HG02840 (cell line): ENCODE data around the gene ZC3H4.
"Not testable (repeated sequence)": the region's sequence is repeated elsewhere in the genome, so short reads cannot be mapped to it uniquely, and the experiment has no call there.

Experiments used
- ATAC-seq: cut with Tn5 transposase; IDR thresholded peaks from one replicate; pipeline ENCODE4 v1.9.1; 2021; ENCODE audit warnings: mild to moderate bottlenecking, moderate library complexity, moderate number of reproducible peaks; ENCODE audit not compliant: unreplicated experiment, low FRiP score

ZC3H4 gene

DNA sequence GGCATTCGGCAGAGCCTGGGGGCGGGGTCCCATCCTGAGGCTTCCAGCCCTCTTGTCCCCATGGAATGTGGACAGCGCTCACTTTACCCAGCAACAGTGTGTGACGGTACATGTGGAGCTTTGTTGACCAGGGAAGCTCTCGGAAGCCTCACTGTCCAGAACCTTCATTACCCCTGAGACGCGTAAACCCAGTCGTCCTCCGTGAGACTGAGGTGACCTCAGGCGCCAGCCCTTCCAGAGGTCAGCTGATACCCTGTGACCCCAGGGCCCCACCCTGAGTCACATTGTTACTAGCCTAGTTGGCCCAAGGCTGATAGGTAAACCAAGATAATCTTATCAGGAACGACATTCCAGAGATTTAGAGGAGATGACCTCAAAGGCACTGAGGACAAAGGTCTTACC, 55.0 kb downstream of the ZC3H4 start:
- ATAC-seq: no peak

DNA sequence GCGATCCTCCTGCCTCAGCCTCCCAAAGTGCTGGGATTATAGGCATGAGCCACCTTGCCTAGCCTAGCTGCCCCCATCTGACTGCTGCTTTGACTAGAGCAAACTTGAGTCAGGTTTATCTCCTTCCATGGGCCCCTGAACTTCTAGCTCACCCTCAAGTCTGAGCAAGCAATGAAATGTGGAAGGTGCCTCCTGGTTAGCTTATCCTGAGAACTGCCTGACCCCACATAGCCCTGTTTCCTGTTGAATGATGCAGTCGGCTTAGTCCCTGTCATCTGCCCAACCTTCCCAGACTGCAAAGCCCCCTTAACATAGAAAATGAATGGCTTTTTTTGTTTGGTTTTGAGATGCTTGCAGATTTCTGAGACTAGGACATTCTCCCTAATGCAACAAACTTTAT, 56.2 kb downstream of the ZC3H4 start:
- ATAC-seq: no peak

DNA sequence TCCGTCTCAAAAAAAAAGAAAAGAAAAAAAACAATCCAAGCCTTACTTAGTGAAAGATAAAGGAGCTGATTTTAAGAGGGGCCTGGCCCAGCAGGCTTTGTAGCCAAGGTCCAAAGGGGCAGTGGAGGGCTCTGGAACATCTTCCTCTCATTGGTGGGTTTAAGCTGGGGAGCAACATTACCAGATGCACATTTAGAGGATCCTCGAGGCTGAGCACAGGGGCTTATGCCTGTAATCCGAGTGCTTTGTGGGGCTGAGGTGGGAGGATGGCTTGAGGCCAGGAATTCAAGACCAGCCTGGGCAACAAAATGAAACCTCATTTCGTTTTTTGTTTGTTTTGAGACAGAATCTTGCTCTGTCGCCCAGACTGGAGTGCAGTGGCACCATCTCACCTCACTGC, 57.2 kb downstream of the ZC3H4 start:
- ATAC-seq: no peak

DNA sequence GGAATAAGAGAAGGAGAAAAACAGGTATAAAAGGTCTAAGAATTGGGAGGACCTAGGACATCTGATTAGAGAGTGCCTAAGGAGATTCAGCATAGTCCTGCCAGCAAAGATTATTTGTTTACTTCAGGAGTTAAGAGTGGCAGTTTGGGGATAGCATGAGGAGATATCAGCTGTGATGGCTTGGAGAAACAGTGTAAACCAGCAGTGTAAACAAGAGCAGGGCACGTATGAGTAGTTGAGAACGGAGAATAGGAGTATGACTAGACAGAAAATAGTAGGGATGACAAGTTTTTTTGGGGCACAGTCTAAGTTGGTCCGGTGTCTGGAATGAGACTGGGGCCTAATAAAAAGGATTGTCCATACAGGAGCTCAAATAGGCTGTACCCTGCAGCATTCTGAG, 63.0 kb downstream of the ZC3H4 start:
- ATAC-seq: not testable (repeated sequence)

DNA sequence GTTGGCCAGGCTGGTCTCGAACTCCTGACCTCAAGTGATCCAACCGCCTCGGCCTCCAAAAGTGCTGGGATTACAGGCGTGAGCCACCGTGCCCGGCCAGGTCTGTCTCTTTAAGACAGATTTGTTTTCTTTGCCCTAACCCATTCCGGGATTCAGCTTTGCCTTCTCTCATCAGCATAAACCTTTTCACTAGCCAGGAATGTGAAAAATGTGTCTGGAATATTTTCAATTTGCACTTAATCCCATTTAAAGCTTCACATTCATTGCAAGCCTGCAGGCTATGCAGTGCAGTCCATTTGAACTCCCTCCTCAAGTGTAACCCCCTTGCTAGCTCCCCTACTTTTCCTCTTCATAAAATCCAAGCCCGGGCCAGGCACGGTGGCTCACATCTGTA, 64.3 kb downstream of the ZC3H4 start:
- ATAC-seq: no peak

DNA sequence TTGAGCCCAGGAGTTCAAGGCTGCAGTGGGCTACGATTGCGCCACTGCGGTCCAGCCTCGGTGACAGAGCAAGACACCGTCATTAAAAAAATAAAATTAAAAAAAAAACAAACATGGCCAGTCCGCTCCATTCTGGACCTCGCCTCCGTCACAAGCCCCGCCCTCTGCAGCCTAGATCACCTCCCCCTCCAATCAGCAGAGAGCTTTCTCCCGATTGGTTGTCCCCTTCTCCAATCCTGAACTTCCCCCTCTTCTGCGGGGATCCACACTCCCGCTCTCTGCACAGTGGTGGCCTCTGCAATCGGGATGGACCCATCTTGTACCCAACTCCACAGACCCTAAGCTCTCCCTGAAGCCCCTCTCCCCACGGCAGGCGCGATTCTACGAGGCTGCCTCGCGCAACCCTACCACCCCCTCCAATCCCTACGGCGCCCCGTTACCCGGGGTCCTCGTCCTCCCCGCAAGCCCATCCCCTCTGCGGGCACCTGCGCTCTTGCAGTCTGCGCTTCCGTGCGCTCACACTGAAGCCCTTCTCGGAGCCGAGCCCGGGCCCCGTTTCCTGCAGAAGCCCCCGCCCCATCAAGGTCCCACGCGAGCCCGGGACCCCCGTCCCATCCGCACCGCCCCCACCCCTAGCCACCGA, 65.7 kb downstream of the ZC3H4 start:
- ATAC-seq: peak; percentile 36

DNA sequence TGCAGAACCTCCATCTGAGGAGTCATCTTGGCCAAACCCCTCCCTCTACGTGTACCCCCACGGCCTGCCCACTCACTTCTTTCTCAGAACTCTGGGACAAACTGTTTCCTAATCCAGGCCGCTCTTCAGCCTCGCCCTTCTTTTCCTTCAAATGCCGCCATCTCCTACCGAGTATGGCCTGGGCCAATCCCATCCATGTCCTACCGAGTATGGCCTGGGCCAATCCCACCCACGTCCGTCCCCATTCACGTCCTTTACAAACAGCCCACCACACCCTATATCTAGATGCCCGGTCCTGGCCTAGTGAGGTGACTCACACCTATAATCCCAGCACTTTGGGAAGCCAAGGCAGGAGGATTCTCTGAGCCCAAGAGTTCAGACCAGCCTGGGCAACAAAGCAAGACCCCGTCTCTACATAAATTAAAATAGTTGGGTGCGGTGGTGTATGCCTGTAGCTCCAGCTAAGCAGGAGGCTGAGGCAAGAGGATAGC, 66.3 kb downstream of the ZC3H4 start:
- no peak for ATAC-seq

DNA sequence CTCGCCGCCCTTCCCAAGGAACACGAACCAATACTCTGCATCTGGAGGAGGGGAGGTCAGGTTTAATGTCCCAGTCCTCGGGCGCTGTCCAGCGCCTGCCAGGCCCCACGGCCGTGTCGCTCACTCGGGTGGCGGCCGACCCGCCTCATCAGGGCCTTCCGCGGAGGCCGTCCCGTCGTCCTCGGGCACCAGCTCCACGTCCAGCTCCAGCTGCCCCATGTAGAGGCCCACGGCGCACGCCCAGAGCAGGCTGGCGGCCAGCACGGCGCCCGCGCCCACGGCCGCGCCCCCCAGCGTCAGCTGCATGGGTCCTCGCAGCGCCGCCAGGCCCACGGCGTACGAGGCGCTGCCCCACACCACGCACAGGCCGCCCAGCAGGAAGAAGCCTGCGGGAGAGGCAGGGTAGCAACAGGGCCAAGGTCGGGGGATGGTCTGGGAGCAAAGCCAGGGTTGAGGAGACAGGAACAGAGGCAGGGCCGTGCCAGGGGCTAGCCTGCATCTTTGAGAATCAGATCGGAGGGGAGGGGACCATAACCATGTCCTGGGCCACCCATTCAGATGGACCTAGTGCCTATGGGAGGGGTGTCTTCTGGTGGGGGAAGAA, 67.6 kb downstream of the ZC3H4 start:
- no peak for ATAC-seq

DNA sequence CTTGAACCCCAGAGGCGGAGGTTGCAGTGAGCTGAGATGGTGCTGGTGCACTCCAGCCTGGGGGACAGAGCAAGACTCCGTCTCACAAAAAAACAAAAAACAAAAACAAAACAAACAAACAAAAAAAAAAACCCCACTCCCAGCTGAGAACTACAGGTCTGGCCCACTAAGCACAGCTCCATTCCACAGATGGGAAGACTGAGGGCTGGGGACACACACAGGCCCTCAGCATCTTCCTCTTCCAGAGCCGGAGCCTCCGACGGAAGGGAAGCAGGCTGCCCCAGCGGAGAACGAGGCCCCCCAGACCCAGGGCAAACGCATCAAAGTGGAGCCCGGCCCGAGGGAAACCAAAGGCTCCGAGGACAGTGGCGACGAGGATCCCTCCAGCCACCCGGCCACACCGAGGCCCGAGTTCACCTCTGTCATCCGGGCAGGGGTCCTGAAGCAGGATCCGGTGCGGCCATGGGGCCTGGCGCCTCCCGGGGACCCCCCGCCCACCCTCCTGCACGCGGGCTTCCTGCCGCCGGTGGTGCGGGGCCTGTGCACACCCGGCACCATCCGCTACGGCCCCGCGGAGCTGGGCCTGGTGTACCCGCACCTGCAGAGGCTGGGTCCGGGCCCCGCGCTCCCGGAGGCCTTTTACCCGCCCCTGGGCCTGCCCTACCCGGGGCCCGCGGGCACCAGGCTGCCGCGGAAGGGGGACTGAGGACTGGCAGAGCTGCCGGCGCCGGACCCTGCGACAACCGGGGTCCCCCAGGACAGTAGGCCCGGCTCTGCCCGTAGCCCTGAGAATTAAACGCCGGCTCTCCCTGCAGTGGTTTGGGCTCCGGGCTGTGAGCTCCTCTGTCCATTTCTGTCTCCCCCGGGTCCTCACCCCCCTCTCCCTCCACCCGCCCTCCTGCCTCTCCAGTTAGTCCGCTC, 68.4 kb downstream of the ZC3H4 start:
- ATAC-seq: no peak

DNA sequence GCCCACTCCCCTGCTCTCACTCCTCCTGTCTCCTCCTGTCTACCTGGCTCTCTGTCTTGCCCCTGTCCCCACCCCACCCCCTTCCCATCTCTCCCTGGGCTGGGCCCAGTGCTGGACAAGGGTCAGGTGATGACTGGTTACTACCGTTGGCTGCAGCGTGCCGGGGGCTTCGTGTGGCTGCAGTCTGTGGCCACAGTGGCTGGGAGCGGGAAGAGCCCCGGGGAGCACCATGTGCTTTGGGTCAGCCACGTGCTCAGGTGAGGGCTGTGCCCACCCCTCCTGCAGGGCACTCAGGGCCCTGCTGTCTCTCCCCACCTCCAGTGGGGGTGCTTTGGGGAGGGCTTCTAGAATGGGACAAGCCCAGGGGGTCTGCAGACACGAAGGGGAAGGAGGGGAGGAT, 72.7 kb downstream of the ZC3H4 start:
- no peak for ATAC-seq

DNA sequence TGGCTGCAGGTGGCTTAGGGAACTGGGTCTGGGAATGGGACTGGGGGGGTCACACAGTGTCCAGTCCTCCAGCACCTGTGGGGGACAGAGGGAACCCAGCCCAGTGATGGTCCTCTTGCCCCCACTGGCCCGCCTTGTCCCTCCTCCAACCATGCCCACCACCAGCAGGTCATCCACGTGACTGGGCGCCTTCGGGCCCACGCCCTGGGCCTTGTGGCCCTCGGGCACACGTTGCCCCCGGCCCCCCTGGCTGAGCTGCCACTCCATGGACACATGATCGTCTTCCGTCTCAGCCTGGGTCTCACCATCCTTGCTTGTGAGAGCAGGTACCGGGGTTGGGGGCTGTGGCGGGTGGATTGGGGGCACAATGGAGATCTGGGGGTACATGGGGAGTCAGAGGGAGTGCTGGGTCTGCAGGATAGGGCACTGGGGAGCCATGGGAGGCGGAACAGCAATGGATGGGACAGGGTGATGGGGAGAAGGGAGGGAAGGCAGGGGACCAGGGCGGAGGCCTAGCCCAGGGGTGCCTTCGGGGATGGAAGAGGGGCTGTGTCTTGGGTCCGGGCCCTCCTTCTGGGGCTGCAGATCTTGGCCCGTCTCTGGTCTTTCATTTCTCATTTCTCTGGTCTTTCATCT, 74.2 kb downstream of the ZC3H4 start:
- no peak for ATAC-seq

DNA sequence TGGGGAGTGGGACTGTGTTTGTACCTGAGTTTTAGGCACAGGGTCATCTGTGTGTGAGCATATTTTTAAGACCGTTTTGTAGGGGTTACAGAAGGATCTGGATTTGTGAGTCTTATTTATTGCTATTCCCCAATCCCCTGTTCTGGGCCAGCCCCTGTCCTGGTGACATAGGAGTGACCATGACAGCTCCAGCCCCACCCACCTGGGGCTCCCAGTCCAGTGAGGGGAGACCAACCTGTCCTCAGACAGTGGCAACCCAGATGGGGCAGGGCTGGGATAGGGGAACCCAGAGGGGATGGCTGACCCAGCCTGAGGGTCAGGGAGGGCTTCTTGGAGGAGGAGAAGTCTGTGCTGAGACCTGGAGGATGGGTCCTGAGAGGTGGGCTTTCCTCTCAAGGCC, 75.8 kb downstream of the ZC3H4 start:
- ATAC-seq: no peak

DNA sequence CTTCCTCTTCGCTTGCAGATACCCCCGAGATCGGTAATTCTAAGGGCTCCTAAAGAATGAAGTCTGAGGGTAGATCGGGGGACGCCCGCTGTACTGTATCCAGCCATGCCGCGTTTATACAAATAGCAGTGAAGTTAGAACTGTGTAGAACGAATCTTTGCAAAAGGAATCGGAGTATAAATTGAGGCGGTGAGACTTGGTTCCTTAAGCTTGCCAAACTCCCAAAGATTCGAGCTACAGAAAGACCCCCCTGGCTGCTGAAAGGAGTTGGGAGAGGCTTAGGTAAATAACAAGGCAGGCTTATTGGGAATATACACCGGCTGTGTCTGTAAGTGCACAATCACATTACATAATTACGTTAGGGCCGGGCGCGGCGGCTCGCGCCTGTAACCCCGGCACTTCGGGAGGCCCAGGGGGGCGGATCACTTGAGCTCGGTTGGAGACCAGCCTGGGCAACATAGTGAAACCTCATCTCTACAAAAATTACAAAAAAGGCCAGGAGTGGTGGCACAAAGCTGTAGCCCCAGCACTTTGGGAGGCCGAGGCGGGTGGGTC, 77.4 kb downstream of the ZC3H4 start:
- peak; percentile 22 for ATAC-seq

DNA sequence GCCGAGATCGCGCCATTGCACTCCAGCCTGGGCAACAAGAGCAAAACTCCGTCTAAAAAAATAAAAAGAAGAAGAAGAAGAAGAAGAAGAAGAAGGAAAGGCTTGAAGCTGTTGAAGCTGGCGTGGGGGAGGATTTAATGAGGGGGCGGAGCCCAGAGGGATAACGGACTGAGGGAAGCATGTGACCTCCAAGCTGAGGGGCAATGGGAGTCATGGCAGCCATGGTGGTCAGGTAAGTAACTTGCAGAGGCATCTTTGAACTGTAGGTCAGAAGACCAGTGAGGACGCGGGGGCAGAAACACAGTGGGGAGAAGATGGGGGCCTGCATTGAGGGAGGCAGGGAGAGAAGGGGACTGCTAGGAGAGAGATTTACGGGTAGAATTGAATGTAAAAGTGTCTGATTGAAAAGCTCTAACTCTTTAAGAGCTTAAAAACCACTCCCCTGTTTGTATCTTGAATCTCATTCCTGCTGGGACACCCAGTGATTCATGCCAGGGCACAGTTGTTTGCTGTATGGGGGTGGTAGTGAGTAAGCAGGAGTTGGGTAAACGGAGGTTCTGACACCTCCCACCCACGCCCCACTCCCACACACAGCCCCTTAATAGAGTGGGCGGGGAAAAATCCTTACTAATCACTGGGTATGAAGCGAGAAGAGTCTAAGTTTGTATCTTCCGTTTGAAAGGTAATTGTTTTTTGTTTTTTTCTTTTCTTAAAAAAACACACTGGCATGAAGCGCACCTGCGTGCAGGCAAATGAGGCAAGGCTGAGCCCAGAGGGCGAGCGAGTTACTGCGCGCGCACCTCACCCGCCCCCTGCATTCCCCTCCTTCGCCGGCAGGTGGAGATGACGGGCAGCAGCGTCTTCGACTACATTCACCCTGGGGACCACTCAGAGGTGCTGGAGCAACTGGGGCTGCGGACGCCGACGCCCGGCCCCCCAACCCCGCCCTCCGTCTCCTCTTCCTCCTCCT, 78.2 kb downstream of the ZC3H4 start:
- peak; percentile 92 for ATAC-seq

DNA sequence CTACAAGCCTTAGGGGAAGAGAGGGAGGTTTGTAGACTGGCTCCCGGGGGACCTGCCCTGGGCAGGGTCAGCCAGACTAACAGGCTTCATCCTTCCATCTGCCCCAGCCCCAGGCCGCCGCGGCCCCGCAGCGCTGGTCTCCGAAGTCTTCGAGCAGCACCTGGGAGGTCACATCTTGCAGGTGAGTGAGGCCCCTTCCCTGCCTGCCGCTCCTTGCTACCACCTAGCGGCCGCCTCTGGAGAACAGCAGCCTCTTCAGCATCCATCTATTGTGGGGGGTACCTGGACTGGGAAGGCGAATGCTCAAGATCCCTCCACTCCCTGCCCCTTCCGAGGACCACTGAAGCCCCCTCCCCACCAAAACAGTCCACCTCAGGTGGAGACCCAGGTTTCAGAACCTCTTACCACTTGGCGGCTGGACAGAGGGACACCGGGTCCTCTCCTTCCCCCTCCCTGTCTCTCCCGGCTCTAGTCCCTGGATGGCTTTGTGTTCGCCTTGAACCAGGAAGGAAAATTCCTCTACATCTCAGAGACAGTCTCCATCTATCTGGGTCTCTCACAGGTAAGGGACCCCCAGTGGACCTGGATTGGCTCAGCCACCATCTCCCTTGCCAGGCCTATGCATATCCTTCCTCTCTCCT, 81.3 kb downstream of the ZC3H4 start:
- ATAC-seq: no peak

DNA sequence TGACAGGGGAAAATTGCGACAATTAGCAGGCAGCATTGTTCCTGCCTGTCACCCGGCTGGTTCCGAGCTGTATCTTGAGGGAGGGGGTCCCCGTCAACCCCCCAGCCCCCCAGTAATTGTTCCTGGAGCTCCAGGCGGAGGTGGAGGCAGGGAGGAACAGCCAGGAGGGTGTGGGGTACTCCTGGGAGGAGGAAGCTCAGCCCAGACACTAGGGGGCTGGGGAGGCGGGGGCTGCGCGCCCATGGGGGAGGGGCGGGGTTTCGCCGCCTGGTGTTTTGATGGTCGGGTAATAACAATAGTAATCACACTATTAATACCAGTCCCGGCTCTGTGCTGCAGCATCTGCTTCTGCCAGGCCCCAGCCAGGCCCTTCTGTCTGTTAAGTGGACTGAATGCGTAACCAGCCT, 85.4 kb downstream of the ZC3H4 start:
- no peak for ATAC-seq

DNA sequence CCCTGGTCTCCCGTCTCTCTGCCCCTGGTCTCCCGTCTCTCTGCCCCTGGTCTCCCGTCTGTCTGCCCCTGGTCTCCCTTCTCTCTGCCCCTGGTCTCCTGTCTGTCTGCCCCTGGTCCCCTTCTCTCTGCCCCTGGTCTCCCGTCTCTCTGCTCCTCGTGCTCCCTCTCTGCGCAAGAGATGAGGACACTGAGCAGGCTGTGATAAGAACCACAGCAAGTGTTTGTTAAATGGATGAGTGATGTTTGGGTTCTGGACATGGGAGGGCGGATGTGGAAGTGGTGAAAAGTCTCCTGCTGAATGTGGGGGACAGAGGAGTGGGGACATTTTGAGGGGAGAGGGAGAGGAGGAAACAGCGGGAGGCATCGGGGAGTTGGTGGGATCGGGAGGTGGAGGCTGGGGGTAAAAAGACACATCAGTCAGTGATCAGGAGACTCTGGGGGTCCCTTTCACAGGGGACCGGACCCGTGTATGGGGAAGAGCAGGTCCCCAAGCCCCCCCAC, 85.9 kb downstream of the ZC3H4 start:
- no peak for ATAC-seq

DNA sequence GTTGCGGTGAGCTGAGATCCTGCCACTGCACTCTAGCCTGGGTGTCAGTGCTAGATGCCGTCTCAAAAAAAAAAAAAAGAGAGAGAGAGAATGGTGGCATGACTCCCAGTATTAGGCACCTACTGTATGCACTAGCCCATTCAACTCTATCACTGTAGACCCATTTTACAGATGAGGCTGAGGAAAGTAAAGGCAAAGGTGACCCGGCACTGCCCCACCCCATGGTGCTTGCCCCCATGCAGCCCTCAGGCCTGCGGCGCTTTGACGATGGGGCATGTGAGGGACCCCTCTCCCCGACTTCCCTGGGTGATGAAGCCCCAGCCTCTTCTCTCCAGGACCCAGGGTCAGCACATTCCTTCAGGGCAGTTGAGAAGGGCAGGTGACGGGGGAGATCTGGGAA, 86.7 kb downstream of the ZC3H4 start:
- no peak for ATAC-seq

DNA sequence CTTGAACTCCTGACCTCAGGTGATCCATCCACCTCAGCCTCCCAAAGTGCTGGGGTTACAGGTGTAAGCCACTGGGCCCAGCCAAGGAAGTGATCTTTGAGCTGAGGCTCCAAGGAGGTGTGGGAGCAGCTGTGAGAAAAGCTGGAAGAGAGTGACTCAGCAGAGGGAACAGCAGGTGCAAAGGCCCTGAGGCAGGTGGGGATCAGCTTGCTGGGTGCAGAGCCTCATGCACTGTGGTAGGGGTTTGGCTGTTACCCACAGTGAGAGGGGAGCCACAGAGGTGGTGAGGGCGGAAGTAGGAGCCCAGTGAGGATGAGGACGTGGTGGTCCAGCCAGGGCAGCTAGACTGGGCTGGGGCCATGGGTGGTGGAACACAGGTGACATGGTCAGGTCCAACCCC, 87.4 kb downstream of the ZC3H4 start:
- no peak for ATAC-seq
